HG03280 (cell line): ENCODE data around the gene GRIK5.
A peak's percentile ranks its signal among the peaks of the same experiment; 100 is the strongest.

Source experiments
- ATAC-seq: cut with Tn5 transposase; IDR thresholded peaks from one replicate; pipeline ENCODE4 v1.9.1; 2021; ENCODE audit warnings: mild to moderate bottlenecking, moderate library complexity; ENCODE audit not compliant: unreplicated experiment

GRIK5 gene

DNA sequence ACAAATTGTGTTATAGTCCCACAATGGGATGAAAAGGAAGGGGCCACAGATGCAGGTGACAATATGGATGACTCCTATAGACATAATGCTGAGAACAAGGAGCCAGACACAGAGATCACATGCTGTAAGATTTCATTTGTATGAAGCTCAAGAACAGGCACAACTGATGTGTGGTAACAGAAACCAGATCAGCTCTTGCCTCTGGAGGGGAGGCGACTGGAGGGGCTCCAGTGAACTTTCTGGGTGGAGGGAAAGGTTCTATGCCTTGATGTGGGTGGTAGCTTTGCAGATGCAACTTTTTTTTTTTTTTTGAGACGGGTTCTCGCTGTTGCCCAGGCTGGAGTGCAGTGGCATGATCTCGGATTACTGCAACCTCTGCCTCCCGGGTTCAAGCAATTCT lies 104.9 kb downstream of the GRIK5 start:
- ATAC-seq, result no peak

DNA sequence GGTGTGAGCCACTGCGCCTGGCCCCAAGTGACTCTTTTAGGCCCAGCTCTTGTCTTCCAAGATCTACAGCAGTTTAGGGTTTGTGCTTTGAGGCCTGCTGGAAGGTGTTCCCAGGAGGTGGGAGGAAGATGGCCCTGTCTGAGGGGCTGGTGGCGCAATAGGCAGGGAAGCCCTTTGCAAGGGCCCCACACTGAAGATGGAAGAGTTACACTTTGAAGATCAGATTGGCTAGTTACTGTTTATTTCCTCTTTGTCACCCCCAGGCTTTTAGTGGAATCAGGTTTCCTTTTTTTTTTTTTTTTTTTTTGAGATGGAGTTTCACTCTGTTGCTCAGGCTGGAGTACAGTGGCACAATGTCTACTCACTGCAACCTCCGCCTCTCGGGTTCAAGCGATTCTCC lies 109.0 kb downstream of the GRIK5 start:
- no peak for ATAC-seq

DNA sequence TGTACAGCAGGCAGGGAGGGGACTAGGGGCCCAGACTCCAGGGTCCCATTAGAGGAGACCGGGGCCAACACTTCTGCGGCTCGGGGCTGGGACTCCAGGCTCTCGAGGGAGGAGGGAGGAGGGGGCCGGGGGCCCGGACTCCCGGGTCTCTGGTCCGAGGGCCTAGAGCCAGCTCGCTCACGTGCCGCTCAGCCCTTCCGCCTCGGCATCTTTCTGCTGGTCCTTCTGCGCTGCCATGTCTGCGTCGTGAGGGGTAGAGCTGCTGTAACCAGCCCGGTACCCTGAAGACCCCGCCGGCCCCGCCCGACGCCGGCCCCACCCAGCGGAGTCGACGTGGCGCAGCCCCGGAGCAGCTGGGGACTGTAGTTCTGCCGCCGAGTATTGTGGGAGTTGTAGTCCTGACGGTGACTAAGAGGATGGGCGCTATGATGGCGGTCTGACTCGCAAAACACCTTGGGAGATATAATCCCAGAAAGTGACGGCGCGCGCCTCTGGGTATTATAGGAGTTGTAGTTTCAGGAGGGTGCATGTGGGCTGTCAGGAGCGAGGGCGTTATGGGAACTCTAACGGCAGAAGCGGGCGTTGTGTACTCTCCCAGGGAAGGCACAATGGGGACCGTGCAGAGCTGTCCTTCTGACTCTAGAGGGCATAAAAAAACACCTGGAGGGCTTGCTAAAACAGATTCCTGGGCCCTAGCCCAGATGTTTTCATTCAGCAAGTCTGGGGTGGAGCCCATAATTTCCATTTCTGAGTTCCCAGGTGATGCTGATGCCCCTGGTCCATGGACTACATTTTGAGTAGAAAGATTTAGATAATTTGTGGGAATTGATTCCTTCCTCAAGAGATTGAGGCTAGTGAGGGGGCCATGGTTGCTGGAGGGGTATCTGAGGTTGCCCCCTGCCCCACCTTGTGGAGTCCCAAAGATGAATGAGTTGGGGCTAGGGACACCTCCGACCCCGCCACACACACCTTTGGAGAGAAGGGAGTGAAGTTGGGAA lies 110.7 kb downstream of the GRIK5 start, which contains the start of gene RABAC1:
RABAC1 (minus strand) TSS at position 266 of the 998 bp plus-strand sequence; CDS start at position 237, 29 bp downstream.
- ATAC-seq, result peak; percentile 72

DNA sequence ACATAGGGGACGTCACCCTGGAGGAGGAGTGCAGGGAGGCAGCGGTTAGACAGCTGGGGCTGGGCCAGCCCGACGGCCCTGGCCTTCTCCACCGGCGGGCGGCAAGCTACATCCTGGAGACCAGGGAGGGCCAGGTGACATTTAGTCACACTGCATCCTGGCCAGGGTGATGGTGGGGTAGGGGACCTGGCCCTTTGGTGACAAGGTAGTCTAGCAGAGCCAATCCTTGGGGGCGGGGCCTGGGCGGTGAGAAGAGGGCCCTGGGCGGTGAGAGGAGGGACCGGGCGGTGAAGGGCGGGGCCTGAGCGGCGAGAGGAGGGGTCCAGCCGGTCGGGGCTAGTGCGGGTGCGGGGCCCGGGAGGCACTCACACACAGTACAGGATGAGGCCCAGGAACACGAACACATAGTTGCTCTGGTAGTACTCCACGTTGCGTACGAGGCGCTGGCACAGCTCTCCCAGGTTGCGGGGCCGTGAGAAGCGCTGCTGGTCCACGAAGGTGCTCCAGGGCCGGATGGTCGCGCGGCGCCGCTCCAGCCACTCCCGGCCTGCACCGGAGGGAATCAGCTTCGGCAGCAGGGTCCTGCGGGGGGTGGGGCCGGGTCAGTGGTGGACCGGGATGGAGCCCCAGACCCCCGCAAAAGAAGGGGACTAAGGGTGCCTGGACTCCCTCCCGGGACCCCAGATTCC lies 111.5 kb downstream of the GRIK5 start:
- peak; percentile 63 for ATAC-seq

DNA sequence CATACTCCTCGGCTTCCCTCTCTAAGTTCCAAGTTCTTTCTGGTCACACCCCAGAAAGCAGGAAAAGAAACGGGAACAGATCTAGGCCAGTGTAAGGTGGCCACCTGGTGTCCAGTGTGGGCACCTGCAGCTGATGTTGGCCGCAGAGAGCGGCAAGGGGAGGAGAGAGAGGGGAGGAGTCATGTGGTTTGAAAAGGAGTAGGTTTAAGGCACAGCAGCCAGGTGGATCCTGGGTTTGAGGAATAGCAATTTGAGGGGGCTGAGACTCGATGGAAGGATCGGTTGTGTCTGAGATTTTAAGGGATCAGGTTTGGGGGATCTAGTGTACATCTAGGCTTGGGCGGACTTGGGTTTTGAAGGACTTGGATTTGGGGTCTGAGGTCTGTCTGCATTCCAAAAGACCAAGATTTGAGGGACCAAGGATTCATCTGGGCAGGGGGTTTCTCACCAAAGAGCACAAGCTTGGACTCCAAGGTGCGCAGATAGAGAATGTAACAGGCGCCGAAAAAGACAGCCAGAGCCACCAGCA lies 112.1 kb downstream of the GRIK5 start:
- ATAC-seq, result peak; percentile 36

DNA sequence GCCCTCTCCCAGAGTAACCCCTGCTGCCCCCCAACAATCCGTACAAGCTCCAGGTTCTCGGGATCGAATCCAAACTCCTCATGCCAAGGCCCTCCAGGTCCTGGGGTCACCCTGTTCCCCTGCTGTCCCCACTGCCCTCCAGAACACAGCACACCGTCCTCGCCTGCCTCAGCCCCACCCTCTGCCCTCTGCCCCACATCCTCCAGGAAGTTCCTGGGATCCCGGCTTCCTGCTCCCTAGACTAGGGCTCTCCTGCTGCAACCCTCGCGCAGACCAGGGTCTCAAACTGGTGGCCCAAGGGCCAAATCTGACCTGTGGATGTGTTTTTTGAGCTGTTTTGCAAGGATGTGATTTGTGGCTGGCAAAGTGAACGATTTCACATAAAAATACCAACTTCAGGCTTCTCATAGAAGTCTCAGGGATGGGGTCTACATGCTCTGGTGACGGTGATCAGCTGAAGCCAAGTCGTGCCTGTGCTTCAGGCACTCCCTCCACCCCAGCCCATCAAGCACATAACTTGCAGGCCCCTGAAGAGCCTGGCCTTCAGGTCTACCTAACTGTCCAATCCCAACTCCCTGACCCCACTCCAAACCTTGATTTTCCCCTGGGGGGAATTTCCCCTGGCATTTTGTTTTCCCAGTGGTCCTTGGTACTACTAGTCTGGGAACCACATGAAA lies 112.7 kb downstream of the GRIK5 start:
- no peak for ATAC-seq

DNA sequence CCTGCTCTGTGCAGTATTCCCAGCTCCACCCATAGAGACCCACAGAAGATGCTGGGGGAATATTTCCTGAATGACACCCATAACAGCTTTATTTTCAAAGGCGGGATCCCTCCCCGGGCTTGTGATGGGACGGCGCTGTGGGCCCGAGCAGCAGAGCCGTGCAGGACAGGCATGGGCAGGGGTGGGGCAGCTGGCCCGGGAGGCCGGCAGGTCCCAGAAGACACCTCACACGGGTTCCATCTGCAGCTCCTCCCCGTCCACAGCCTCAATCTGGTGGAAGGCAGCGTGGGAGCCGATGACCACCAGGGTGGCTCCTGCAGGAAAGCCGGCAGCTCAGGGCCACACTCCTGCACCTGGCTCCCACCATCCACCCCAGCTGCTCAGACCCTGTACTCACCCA lies 113.4 kb downstream of the GRIK5 start:
- no peak for ATAC-seq

DNA sequence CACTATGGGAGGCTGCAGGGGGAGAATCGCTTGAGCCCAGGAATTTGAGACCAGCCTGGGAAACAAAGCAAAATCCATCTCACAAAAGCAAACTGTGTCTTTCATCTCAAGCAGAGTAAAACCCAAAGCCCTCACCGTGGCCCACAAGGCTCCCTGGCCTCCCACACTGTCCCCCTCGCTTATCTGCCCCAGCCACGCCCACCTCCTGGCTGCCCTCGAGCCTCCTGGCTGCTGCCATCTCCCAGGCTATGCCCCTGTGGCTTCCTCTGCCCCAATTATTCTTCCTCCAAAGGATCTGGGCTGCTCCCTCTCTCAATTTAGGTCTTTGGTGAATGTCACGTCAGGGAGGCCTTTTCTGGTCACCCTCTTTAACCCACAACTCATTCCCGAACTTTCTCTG lies 114.5 kb downstream of the GRIK5 start:
- no peak for ATAC-seq

DNA sequence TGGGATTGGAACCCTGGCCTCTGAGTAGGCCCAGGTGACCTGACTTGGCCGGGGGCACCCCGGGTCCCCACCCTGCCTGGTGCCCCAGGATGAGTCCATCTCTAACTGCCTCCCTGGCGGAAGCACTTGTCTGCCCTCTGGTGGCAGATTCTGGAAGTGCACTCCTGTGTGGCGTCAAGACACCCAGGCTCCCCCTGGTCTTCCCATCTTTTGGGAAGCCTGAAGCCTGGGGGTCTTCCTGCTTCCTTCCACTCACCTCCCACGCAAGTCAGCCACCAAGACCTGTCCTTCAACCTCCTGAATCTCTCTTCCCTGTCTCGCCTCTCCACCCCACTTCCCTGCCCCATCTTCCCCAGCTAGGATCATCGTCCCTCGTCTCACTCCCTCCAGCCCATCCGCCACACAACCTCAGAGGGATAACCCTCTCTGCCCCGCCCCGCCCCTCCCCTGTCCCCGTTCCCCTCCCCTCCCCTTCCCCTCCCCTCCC lies 118.3 kb downstream of the GRIK5 start:
- ATAC-seq, result peak; percentile 55
